SHP77 (cell line): ENCODE results near the gene SLCO2A1.

ENCODE experiments used
- DNase-seq, 2 experiments: peaks; one replicate each; lab custom pipeline; 2025; lab: John Stamatoyannopoulos, UW

SLCO2A1 gene

DNA sequence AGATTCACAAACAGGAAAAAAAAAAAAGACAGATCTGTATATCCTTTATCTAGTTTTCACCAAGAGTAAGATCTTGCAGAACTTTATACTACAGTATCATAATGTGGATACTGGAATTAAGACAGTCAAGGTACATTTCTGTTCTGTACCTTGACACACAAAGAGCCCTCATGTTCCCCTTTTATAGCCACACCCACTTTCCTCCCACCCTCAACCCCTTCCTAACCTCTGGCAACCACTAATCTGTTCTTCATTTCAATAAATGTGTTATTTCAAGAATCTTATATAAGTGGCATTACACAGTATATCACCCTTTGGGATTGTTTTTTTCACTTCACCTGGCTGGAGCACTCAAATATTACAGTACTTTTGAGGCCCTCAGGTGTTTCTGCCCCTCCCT is 130.4 kb downstream of the SLCO2A1 start:
- DNase-seq, result no peak

- DNase-seq, result no peak
Measured at GRCh38 chr3:133897547-133897946, 132.2 kb downstream of the SLCO2A1 start.

GRCh38 chr3:133896002-133896761 is 133.5 kb downstream of the SLCO2A1 start:
- no peak for DNase-seq

DNA sequence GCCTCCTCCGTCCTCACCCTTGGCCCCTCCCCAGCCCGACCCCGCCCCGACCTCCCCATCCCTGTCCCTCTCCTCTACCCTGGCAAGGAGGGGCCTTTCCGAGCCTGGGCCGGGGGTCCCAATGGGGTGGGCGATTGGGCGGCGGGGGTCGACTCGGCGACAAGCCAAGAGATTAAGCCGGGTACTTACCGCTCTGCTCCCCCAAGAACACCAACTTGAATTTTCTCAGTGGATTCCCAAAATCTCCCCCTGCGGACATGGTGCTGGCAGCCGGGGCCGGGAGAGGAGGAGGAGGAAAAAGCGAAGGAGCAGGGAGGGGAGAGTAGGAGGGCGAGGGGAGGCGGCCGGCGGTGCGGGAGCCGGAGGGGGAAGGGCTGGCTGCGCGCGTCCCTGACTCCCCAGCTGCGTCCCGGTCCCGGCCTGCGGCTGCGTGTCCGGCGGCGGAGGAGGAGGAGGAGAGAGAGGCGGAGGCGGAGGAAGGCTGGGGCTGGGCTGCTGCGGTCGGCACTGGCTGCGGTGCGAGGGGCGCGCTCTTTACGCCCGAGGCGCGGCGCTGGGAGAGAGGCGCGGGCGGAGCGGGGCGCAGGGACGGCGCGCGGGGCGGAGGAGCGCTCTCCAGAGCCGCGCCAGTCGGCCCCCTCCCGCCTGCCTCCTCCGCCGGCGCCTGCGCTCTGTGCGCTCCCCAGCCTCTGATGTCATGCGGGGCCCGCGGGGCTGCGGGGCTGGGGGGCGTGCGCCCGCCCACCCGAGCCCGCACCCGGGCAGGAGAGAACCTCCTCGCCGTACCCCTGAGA is 134.3 kb downstream of the SLCO2A1 start, which contains the start of gene RAB6B:
TSS of gene RAB6B (minus strand) at position 675 of the 794 bp plus-strand sequence. CDS start at position 259, 416 bp downstream.
- no peak for DNase-seq

DNA sequence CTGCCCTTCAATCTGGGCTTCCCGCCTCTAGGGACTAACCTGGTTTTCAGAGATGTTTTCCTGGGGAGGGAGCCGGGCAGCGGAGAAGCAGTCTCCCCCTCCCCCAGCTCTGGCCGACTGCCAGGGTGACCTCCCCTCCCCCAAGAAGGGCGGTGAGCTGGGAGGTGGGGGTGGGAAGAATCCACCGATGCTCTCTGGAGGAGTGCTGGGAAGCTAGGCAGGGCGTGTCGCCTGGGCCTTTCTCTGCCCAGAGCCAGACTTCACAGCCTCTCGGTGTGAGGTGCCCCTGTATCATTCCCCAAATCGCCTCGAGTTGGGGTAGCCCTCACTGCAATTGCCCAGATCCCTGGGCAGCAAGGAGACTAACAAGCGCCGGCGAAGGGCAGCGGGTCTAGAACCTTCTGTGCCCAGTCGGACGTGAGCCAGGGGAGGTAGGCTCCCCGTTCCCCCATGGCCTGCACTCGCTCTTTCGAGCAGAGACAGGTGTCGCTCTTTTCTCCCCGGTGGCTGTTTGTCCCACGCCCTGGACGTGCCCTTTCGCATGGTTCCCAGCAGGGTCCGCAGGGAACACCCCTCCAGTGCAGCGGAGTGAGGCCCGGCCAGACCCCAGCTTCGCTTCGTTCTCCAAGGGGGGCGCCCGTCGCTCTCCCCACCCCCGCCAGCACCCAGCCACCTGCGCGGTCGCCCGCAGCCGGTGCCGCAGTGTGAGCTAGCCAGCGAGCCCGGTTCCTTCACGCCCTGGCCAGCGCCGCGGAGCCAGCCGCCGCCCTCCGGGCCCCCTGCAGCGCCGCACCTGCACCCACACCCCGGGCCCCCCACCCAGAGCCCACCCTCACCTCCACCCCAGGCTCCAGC is 135.1 kb downstream of the SLCO2A1 start:
- DNase-seq, result no peak

GRCh38 chr3:133893683-133894352 is 135.9 kb downstream of the SLCO2A1 start:
- DNase-seq, result no peak

DNA sequence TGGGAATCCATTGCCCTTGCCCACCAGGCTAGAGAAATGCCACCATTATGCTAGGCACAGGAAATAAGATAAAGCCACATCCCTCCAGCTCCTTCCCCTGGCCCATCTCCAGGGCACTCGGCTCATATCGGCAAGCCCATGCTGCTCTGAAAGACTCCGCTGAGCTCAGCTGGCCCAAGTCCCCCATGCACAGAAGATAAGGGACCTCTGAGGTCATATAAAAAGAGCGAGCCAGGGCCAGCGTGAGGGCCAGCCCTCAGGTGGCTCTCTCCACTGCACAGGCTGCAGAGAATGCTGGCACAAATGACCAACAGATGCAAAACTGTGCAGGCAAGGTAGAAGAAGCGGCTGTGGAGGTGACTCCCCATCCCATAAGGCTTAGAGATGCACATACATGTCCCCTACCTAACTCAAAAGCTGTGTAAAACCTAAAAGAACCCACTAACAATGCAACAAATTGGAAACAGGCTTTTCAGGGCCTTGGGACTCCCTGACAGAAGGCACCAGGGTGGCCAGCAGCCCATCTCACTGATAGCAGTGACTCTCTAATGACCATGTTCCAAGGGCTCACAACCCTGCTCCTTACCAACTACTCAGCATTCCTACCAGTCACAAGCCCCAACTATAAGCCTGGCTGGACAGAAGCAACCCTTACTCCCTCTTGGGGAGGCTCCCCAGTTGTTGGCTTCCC is 137.0 kb downstream of the SLCO2A1 start:
- no peak for DNase-seq

DNA sequence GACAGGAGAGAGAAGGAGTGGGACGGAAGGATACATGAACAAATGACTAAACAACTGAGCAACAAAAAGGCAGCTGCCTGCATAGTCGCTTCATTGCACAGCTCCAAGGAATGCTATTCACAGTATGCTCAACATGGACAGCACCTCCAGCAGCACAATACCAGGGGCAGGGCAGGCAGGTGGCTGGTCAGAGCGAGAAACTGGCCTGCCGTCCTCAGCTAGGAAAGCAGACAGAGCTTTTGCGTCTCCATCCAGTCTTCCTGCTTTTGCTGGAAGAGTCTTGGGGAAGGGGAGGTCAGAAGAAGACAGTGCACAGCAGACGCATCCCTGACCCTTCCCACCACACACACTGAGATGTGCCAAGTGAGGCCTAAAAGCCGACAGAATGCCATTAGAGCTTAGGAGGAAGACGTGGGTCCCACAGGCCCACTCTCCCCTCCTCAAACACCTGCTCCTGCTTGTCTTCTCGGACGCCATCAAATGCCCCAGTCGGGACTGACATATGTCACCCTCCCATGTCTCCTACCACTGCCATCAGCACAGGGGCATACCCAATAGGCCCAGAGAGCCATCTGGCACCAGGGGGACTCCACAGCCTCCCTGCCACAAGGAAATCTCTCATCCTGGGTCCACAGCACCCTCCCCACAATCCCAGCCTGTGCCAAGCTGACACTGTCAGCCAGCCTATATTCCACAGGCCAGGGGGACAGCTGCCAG is 137.9 kb downstream of the SLCO2A1 start:
- DNase-seq, result no peak

- DNase-seq, result no peak
Measured at GRCh38 chr3:133890972-133891644, 138.6 kb downstream of the SLCO2A1 start.

- DNase-seq, result no peak
Measured at GRCh38 chr3:133890037-133890436, 139.7 kb downstream of the SLCO2A1 start.

DNA sequence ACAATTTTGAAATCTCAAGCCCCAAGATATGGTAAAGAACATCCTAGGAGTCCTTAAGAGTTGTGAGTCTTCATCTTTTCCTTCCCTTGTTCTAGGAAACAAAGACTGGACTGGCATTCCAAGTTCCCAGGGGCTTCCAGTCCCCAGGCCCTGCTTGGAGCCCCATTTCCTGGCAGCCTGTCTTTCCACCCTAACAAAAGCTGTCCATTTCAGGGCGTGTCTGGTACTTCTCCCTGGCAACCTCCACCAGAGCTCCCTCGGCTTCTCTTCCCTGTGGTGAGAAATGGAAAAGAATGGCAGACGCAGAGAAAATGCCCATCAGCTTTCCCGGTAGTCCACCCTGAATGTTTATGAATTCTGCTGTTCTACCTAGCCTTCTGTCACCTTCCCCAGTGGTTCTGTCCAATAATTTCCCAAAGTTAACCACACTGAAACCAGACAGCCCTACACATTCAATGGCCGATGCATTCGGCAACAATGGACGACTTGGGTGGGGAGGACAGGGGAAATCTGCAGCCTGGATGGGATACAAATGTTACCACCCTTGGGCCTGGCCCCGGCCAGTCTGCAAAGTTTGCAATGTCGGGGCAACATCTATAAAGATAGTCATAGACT is 140.9 kb downstream of the SLCO2A1 start:
- no peak for DNase-seq

DNA sequence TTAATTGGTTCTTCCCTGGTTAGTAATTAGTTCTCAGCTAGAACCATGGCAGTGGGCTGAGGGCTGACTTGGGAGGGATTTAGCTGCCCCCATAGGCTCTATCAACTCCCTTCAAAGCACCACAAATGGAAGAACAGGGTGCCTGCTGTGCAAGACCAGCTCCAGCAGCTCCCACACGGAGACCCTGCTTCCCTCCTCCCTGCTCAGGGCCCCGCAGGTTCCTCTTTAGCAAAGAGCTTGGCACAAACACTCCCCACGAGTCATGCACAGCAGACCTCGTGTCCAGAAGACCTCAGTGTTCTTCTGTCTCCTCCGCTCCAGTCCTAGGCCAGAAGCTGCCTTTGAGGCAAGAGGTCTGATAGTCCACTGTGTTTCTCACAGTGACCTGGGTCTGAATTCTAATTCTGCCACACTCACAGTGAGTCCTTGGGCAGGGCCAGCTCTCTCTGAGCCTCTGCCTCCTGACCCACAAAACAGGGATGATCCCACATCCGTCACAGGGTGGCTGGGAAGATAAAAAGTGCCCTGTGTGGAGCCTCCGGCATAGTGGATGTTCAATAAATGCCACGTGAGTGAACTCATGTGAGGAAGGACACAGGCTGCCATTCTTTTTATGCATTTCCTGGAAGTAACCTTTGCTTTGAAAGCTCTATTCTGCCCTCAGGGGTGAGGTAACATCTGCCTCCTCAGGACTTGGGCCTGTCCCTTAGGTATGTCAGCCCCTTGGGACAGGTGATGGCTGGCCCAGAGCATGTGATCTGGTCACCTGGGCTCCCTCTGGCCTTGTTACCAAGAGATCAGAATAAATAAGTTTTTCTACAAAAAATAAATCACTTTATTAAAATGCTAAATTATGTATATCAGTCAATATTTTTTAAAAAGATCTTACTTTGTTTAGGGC is 141.7 kb downstream of the SLCO2A1 start:
- no peak for DNase-seq

- no peak for DNase-seq
Measured at GRCh38 chr3:133887074-133887802, 142.5 kb downstream of the SLCO2A1 start.

DNA sequence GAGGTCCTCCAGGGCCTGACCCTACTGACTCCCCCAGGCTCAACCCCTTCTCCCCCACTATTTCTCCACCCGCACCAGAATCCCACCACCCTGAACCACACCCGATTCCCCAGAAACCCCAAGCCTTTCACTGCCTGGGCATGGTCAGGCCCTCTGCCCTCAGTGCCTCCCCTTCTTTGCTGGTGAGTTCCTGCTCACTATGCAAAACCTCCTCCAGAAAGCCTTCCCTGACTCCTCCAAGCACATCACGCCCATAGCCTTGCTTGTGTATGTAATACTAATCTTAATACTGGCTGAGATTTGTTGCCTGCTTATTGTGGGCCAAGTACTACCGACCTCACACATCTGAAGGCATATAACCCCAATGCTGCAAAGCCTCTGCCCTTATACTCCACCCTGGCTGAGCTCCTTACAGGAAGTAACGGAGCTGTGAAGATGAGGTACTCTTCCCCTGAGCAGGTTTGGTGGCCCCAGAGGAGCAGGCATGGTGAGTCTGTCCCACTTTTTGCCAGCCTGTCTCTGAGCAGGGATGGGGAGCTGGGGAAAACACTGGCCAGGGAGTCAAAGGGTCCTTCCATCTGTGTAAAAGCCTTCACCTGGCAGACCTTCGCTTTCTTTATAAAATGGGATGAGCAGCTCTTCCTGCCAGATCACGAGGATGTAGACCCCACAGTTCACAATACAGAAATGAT is 143.5 kb downstream of the SLCO2A1 start:
- no peak for DNase-seq

- no peak for DNase-seq
Measured at GRCh38 chr3:133884887-133885711, 144.6 kb downstream of the SLCO2A1 start.
